HL-60 (cell line): ENCODE measurements around the gene NEUROD1.

ENCODE experiments used
- GABPA ChIP-seq: IDR thresholded peaks from 2 replicates; pipeline ENCODE4 v1.6.1; 2012; ENCODE audit warnings: low read depth
- POLR2AphosphoS5 ChIP-seq: IDR thresholded peaks from 2 replicates; pipeline ENCODE4 v1.6.1; 2012; ENCODE audit warnings: low read depth
- SPI1 ChIP-seq: IDR thresholded peaks from 2 replicates; pipeline ENCODE4 v1.6.1; 2012; ENCODE audit warnings: low read depth, mild to moderate bottlenecking, borderline replicate concordance
- TF ChIP-seq, protein P1 (sequence below): IDR thresholded peaks from one replicate; pipeline ENCODE4 v1.5.1; 2011; ENCODE audit warnings: low read length, control low read depth, inconsistent platforms; ENCODE audit not compliant: insufficient read depth
- TF ChIP-seq, protein P2 (sequence below): IDR thresholded peaks from 2 replicates; pipeline ENCODE4 v1.6.1; 2012; ENCODE audit warnings: low read depth; ENCODE audit not compliant: insufficient replicate concordance

DNA sequence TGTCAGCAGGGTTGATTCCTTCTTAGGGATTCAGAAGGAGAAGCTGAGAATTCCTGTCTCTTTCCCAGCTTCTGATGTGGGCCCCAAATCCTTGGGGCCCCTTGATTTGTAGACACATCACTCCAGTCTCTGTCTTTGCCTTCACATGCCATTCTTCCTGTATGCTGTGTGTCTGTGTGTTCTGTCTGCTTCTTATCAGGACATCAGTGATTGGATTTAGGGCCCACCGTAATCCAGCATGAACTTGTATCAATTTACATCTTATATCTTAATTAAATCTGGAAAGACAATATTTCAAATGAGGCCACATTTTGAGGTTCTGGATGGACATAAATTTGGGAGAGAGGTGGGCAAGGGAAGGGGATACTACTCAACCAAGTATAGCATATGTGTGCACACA lies 9.7 kb downstream of the NEUROD1 start:
- TF ChIP-seq, protein P1, sequence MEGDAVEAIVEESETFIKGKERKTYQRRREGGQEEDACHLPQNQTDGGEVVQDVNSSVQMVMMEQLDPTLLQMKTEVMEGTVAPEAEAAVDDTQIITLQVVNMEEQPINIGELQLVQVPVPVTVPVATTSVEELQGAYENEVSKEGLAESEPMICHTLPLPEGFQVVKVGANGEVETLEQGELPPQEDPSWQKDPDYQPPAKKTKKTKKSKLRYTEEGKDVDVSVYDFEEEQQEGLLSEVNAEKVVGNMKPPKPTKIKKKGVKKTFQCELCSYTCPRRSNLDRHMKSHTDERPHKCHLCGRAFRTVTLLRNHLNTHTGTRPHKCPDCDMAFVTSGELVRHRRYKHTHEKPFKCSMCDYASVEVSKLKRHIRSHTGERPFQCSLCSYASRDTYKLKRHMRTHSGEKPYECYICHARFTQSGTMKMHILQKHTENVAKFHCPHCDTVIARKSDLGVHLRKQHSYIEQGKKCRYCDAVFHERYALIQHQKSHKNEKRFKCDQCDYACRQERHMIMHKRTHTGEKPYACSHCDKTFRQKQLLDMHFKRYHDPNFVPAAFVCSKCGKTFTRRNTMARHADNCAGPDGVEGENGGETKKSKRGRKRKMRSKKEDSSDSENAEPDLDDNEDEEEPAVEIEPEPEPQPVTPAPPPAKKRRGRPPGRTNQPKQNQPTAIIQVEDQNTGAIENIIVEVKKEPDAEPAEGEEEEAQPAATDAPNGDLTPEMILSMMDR = no peak
- TF ChIP-seq, protein P2, sequence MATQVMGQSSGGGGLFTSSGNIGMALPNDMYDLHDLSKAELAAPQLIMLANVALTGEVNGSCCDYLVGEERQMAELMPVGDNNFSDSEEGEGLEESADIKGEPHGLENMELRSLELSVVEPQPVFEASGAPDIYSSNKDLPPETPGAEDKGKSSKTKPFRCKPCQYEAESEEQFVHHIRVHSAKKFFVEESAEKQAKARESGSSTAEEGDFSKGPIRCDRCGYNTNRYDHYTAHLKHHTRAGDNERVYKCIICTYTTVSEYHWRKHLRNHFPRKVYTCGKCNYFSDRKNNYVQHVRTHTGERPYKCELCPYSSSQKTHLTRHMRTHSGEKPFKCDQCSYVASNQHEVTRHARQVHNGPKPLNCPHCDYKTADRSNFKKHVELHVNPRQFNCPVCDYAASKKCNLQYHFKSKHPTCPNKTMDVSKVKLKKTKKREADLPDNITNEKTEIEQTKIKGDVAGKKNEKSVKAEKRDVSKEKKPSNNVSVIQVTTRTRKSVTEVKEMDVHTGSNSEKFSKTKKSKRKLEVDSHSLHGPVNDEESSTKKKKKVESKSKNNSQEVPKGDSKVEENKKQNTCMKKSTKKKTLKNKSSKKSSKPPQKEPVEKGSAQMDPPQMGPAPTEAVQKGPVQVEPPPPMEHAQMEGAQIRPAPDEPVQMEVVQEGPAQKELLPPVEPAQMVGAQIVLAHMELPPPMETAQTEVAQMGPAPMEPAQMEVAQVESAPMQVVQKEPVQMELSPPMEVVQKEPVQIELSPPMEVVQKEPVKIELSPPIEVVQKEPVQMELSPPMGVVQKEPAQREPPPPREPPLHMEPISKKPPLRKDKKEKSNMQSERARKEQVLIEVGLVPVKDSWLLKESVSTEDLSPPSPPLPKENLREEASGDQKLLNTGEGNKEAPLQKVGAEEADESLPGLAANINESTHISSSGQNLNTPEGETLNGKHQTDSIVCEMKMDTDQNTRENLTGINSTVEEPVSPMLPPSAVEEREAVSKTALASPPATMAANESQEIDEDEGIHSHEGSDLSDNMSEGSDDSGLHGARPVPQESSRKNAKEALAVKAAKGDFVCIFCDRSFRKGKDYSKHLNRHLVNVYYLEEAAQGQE = no peak
- TF ChIP-seq POLR2AphosphoS5 (no peak), GABPA (no peak), SPI1 (no peak)
